Nephron progenitor cell (in vitro differentiated cells): ENCODE measurements around the gene GPR152.
A peak's percentile ranks its signal among the peaks of the same experiment; 100 is the strongest.

ENCODE experiments used
- DNase-seq: peaks from one replicate; pipeline ENCODE4 v3.0.0; 2021
- H3K27ac Mint-ChIP-seq: 2 replicates; pipeline ENCODE4 v1.8.0; 2021; ENCODE audit warnings: mild to moderate bottlenecking, moderate library complexity, mixed read lengths
- H3K27me3 Mint-ChIP-seq: 2 replicates; pipeline ENCODE4 v1.8.0; 2021; ENCODE audit warnings: mild to moderate bottlenecking, low read depth, mixed read lengths; ENCODE audit not compliant: poor library complexity
- H3K36me3 Mint-ChIP-seq: 2 replicates; pipeline ENCODE4 v1.8.0; 2021; ENCODE audit warnings: low read depth, mixed read lengths
- H3K4me1 Mint-ChIP-seq: 2 replicates; pipeline ENCODE4 v1.8.0; 2021; ENCODE audit warnings: mixed read lengths
- H3K4me3 Mint-ChIP-seq: 2 replicates; pipeline ENCODE4 v1.8.0; 2021; ENCODE audit warnings: mild to moderate bottlenecking, moderate library complexity, mixed read lengths
- H3K9me3 Mint-ChIP-seq: 2 replicates; pipeline ENCODE4 v1.8.0; 2021; ENCODE audit warnings: mild to moderate bottlenecking, moderate library complexity, mixed read lengths
- TF ChIP-seq, protein P1 (sequence below): fragments of 200-600 bp; sonication (generic); IDR thresholded peaks from 2 replicates; pipeline ENCODE4 v1.5.0; 2021; ENCODE audit warnings: antibody characterized with exemption

GPR152 gene

DNA sequence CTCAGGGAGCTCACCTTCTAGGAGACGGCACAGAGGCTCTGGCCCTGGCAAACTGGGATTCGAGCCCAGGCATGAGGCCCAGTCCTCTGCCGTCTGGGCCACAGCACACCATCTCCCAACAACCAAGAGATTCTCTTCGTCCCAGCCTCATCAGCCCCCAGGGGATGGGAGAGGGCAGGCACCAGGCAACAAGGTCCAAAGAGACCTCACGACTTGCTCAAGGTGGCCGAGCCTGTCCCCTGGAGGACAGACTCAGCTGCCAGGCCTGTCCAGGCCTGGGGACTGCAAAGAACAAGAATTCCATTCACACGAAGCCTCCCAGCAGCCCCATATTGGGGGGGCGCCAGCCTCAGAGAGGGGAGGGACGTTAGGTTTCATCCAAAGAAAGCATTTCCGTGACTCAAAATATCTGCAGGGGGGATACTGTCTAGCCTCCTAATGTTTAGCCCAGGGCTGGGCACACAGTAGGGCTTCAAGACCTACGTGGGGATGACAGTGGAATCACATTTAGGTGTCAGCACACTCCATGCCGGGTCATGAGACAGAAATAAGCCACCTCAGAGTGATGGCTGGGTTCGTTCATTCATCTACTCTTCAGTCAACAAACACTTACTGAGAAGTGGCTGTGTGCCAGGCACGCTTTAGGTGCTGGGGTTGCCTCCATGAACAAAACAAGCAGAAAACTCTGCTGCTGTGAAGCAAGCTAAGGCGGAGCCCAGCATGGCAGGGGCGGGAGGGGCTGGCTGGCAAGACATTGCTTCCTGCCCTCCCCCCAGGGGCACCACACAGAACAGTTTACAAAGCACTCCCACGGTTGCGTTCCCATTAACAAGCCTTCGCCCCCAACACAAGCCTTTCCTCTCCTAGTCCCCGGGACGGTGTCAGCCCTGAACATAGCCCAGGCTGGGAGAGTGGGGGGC, 35.9 kb downstream of the GPR152 start:
- H3K9me3 Mint-ChIP-seq = no peaks in the 10 kb centered on the region
- no peaks in the 10 kb centered on the region for H3K36me3 Mint-ChIP-seq
- peaks cover 58% of the 10 kb centered on the region for H3K27me3 Mint-ChIP-seq
- peak overlapping the region; percentile 71 for H3K4me3 Mint-ChIP-seq
- TF ChIP-seq, protein P1, sequence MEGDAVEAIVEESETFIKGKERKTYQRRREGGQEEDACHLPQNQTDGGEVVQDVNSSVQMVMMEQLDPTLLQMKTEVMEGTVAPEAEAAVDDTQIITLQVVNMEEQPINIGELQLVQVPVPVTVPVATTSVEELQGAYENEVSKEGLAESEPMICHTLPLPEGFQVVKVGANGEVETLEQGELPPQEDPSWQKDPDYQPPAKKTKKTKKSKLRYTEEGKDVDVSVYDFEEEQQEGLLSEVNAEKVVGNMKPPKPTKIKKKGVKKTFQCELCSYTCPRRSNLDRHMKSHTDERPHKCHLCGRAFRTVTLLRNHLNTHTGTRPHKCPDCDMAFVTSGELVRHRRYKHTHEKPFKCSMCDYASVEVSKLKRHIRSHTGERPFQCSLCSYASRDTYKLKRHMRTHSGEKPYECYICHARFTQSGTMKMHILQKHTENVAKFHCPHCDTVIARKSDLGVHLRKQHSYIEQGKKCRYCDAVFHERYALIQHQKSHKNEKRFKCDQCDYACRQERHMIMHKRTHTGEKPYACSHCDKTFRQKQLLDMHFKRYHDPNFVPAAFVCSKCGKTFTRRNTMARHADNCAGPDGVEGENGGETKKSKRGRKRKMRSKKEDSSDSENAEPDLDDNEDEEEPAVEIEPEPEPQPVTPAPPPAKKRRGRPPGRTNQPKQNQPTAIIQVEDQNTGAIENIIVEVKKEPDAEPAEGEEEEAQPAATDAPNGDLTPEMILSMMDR = no peak
- H3K4me1 Mint-ChIP-seq = peaks cover 30% of the 10 kb centered on the region
- no peak for DNase-seq
- no peak overlapping the region for H3K27ac Mint-ChIP-seq

DNA sequence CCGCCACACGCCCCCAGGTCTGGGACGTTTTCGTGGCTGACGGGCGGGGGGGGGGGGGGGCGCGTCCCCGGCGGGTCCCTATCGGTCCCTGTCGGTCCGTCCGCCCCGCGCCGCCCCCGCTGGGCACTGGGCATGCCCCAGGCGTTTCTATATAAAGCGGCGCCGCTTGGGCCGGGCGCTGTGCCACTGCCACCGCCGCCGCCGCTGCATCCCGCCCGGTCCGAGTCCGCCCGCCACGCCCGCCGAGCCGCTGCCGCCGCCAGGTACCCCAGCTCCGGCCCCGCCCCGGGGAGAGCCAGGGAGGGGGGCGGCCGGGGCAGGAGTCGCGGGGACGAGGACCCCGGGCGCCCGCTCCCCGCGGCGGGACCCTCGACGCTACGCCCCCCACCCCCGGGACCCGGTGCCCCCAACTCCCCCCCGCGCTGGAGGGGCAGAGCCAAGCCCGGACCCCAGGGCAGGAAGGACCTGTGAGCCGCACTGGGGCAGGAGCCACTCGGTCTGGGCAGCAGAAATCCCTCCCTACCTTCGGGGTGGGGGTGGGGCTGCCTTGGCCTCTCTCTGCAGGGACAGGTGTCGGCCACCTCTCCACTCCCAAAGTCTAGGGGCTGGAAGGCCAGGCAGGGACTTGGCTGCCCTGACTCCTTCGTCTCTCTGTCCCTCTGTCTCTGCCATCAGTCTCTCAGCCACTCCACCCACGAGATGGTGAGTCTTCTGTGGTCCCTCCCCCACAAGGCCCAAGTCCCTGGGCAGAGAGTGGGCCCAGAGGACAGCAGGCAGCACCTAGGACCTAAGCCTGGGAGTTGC, 36.8 kb downstream of the GPR152 start, which contains the start of gene CARNS1:
Gene CARNS1 (plus strand): TSS at position 178 of the 804 bp plus-strand sequence. CDS start 522 bp downstream, at position 700.
- Mint-ChIP-seq H3K4me1 (peaks cover 37% of the 10 kb centered on the region), H3K4me3 (peak within 1 kb of the TSS; percentile 71), H3K9me3 (no peaks in the 10 kb centered on the region), H3K27me3 (peaks cover 58% of the 10 kb centered on the region), H3K27ac (no peak within 1 kb of the TSS), H3K36me3 (no peaks in the 10 kb centered on the region)
- TF ChIP-seq, protein P1 = no peak
- no peak for DNase-seq

DNA sequence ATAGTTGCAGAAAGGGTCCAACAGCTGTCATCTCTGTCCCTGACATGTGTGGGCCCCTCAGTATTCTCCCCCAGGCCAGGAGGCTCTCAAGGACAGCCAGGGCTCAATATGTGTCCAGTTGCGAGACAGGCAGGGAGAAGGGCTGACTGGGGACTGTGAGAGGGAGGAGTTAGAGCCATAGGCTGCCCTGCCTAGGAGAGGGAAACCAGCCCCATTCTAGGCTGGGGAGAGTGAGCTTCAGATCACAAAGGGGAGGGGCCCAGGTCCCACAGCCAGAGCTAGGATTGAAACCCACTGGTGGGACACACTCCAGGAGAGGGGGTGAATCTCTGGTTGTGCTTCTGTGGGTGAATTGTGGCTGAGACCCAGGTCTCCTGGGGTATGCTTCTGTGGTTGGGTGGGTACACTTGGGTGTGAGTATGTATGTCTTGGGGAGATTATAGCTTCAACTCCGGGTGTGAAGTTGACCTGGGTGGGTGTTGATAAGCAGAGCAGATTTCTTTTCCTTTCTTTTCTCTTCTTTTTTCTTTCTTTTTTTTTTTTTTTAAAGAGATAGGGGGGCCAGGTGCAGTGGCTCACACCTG, 39.2 kb downstream of the GPR152 start:
- no peak for DNase-seq
- Mint-ChIP-seq H3K27ac (no peak overlapping the region), H3K4me3 (no peak overlapping the region), H3K4me1 (peaks cover 37% of the 10 kb centered on the region), H3K27me3 (peaks cover 49% of the 10 kb centered on the region), H3K36me3 (no peaks in the 10 kb centered on the region), H3K9me3 (no peaks in the 10 kb centered on the region)
- TF ChIP-seq, protein P1 = no peak

DNA sequence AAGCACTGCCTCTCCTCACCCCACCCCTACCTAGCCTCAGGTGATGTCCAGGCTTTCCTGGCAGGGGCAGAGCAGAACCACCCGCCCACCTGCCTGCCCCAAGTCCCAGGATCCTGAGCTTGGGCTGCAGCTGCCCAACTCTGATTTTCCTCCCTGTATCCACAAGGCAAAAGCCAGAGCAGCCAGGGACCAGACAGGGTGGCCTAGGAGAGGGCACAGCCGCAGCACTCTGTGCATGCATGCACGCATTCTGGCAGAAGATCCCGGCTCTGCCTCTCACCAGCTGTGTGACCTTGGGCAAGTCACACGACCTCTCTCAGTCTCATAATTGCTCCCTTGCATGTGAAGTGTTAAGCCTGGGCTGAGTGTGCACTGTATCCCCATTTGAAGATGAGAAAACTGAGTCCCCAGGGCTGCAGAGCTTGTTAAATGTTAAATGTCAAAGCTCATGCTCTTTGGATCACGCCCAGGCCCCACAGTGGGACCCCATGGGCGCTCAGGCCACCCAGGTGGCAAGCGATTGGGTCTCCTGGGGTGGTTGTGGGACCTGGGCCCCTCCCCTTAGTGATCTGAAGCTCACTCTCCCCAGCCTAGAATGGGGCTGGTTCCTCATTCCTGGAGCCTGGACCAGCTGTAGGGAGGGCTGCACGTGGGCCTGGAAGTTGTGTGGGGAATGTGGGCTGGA, 39.9 kb downstream of the GPR152 start:
- H3K27me3 Mint-ChIP-seq = peaks cover 49% of the 10 kb centered on the region
- no peak for DNase-seq
- no peaks in the 10 kb centered on the region for H3K36me3 Mint-ChIP-seq
- no peak overlapping the region for H3K27ac Mint-ChIP-seq
- no peaks in the 10 kb centered on the region for H3K9me3 Mint-ChIP-seq
- H3K4me3 Mint-ChIP-seq = no peak overlapping the region
- TF ChIP-seq, protein P1 = no peak
- H3K4me1 Mint-ChIP-seq = peaks cover 39% of the 10 kb centered on the region

DNA sequence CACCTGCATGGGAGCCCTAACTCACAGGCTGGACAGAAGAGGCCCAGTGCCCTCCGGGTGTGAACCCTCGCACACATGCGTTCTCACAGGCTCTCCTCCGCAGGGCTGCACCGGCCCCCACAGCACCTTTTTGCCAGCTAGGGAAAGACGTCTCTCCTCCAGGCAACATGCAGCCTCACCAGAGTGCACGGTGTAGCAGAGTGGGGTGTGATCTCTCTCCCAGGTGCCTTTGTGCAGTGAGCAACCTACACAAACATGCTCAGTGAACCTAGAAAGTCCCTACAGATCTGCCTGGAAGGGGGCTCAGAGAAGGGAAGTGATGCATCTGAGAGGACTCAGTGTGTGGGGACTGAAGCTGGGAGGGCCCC, 40.8 kb downstream of the GPR152 start:
- Mint-ChIP-seq H3K27me3 (peaks cover 48% of the 10 kb centered on the region), H3K4me1 (peaks cover 44% of the 10 kb centered on the region), H3K36me3 (no peaks in the 10 kb centered on the region), H3K9me3 (no peaks in the 10 kb centered on the region), H3K27ac (no peak overlapping the region), H3K4me3 (no peak overlapping the region)
- TF ChIP-seq, protein P1 = no peak
- no peak for DNase-seq
